ENCODE measurements around the gene PRKD2.
A peak's percentile ranks its signal among the peaks of the same experiment; 100 is the strongest.

The PRKD2 gene

DNA sequence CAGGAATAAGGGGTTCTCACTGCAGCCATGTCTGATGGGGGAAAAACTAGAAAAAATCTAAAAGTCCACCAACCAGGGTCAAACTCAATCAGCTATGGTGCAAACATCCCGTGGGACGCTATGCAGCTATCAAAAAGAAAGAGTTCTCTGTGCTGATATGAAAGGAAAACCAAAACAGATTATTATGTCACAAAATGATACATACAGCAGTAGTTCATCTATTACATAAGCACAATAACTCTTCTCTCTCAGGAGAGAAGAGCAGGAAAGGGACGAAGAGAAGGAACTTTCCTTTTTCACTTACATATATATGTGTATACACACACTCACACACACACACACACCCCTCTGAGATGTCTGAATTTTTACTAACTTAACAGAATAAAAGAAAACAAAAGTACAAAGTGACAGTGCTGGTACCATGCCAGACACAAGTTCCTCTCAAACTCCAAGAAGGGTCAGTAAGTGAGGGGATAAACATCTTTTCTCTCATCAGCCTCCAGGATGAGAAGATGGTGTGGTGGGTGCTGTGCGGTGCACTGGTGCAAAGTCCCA lies 26.1 kb upstream of the PRKD2 start:
- no peak for DNase-seq (ENCODE audit: low read depth in 2 of 2)

GRCh38 chr19:46741447-46741846 lies 24.5 kb upstream of the PRKD2 start:
- no peak for DNase-seq (ENCODE audit: low read depth in 2 of 2)

- DNase-seq (ENCODE audit: low read depth in 2 of 2), result no peak
Measured at GRCh38 chr19:46739290-46739771, 22.4 kb upstream of the PRKD2 start.

- no peak for DNase-seq (ENCODE audit: low read depth in 2 of 2)
Measured at GRCh38 chr19:46737761-46738171, 20.9 kb upstream of the PRKD2 start.

DNA sequence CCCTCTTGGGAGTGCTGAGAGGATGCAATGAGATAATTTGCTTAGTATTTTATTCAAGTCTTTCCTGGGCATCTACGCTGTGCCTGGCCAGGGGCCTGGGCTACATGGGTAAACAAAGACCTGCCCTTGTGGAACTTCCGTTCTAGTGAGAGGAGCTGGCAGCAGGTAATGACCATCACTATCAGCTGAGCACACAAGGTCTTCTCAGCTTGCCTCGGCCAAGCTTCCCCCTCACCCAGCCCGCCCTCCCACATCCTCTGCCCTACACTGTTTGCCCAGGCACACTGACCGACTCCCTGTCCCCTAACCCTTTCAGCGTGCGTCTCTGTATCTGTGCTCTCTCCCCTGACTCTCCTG lies 20.4 kb upstream of the PRKD2 start:
- no peak for DNase-seq (ENCODE audit: low read depth in 2 of 2)

DNA sequence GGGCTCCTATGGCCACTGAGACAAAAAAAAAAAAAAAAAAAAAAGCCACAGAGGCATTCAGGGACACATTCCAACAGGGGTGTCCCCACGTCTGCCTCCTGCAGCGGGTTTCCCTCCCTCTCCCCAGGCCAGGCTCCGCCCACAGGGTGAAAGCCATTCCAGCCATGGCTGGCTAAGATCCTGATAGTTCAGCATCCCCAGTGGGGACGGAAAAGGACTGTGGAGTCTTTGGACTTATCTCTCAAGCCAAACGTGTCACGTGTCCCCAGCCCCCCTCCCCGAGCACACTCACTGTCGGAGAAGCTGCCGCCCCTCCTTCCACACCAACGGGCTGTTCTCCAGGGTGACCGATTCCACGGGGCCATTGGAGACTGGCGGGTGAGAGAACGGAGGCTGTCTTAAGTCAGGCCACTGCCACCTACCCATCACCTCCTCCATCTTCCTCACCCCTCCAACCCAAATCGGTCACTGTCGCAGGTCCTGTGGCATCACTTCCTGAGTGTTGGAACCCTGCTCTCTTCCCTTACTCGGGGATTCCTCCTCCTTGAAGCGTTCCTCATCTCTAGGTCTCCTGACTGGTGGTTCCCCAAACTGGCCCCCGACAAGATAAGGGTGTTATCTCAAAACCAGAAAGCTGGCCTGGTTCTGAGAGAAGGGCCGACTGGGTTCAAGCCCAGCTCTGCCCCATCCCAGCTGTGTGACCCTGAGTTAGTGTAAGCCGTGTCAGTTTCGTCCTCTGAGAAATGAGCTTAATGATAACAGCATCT lies 19.8 kb upstream of the PRKD2 start:
- DNase-seq (ENCODE audit: low read depth in 2 of 2), result no peak

DNA sequence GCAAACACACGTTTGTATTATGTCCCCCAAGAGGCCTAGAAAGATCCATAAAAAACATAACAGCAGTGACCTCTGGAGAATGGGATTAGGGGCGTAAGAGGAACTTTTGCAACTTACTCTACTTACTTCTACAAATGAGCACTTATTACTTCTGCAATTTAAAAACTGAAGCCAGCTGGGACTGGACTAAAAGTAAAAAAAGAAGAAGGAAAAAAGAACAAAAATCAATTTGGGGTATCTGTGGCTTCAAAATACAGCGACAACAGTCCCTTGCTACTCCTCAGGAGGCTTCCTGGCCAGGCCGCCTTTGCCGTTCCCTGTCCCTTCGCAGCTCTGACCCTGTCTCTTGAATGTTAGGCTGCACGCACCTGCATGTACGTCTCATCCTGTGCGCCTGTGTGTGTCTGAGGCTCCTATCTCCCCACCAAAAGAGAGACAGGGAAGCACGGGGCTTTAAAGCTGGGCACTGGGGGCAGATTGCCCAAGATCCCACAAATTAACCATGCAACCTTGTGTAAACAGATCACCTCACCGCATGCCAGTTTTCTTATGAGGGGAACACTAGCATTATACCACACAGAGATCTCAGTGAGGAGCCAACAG lies 16.9 kb upstream of the PRKD2 start:
- no peak for DNase-seq (ENCODE audit: low read depth in 2 of 2)

DNA sequence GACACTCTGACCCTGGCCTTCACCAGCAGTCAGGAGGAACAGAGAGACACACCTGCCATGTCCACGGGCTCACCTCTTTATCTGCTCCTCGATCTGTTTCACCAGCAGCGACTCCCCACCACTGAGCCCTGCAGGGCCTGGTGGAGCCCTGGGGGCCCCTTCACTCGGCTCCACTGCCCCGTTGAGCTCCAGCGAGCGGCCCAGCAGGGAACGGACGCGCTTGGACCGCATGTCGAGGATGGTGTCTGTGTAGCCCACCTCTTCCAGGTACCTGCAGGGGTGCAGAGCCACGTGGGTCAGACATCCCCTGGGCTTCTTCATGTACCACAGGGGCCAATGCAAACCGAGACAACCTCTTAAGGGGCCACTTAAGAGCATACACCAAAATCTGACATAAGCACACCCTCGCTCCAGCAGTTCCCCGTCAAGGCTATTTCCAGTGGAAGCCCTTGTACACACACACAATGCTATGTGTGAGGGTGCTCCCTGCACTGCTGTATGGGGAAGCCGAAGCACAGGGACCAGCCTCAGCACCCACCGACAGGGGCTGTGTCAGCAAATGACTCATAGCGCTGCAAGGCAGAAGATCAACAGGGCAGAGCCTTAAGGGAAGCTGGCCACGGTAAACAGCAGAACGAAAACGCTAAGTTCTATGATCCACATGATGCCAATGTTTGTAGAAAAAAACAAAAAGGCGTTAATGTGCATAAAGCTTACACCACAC lies 16.2 kb upstream of the PRKD2 start:
- DNase-seq (ENCODE audit: low read depth in 2 of 2), result no peak

DNA sequence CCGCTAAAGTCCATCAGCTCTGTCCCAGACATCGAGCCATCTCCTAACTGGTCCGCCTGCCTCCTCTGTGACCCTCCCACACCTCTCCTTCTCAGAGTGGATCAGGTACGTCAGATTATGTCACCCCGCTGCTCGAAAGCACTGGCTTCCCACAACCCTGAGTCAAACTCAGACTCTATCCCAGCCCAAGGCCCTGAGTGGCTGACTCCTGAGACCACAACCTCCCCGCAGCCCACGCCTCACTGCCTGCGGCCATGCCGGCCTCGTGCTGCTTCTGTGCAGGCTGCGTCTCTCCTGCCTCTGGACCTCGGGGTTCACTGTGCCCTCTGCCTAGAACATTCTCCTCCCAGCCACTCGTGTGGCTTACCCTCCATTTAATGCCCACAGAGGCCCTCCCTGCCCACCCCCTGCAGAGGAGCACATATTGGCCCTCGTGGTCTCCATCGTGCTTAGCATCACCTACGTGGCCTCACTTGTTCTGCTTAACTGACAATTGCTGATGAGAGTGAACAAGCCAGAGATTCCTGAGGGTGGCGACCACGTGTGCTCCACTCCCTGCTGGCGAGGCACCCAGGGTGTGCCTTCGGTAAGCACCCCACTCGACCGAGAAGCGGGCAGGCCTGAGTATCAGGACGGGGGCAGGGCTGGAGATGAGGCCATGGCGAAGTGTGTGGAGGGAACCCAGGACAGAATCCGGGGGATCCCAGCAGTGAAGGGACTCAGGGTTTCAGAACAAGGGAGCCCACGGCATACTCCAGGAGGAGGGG lies 15.4 kb upstream of the PRKD2 start:
- DNase-seq (ENCODE audit: low read depth in 2 of 2), result no peak

- no peak for DNase-seq (ENCODE audit: low read depth in 2 of 2)
Measured at GRCh38 chr19:46731584-46731983, 14.7 kb upstream of the PRKD2 start.

DNA sequence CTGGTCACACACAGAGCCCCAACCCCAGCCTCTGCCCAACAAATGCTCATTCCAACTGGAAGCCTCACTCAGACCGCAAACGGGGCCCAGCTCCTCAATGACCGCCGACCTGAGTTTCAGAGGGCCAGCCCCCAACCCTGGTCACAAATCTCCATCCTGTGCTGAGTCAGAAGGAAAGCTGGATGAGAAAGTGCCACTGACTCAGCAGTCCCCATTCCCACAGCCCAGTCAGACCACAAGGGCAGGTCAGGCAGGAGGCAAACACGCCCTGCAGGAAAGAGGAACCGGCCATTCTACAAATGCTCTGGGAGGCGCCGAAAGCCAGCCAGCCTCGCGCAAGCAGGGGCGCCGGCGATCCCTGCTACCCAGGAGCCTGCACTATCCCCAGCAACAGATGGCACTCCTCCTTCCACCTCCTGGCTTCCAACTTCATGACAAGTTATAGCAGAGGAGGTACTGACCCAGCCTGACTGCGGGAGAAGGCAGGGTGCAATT lies 14.1 kb upstream of the PRKD2 start:
- no peak for DNase-seq (ENCODE audit: low read depth in 2 of 2)

- DNase-seq (ENCODE audit: low read depth in 2 of 2), result no peak
Measured at GRCh38 chr19:46730595-46730994, 13.7 kb upstream of the PRKD2 start.

DNA sequence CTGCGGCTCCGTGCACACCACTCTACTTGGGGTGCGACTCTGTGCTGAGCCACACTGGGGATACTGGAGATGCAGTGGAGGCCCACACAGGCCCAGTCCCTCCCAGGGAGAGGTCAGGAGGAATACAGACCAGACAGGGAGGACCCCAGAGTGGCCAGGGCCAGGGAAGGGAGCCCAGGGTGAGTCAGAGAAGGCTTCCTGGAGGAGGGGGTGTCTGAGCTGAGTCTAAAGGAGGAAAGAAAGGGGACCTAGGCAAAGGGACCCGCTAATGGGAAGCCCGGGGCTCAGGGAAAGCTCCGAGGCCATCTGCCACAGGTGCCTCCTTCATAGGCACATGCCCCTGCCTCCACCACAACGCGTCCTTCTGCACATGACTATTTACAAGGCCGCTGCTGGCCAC lies 13.3 kb upstream of the PRKD2 start:
- DNase-seq (ENCODE audit: low read depth in 2 of 2), result no peak

GRCh38 chr19:46729696-46730095 lies 12.8 kb upstream of the PRKD2 start:
- DNase-seq (ENCODE audit: low read depth in 2 of 2), result no peak

- peak; percentile 52 to 70 for DNase-seq (ENCODE audit: low read depth in 2 of 2)
Measured at GRCh38 chr19:46728693-46729339, 11.9 kb upstream of the PRKD2 start.

DNA sequence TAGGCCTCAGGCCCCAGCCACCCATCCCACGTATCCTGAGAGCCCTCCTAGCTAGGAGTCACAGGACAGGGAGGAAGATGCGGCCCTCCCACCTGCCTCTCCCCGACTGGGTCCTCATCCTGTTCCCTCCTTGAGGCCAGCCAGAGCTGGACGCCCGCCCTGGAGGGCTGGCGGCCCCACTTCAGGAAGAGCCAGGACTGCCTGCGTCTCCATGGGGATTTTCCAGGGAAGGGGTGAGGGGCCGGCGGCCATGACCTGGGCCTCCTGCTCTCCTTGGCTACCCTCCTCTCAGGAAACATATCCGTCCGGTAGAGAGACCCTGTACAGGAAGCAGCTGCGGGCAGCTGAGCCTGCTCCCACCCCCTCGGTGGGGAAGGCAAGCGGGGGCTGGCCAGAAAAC lies 11.3 kb upstream of the PRKD2 start:
- no peak for DNase-seq (ENCODE audit: low read depth in 2 of 2)

- DNase-seq (ENCODE audit: low read depth in 2 of 2), result no peak
Measured at GRCh38 chr19:46727757-46728156, 10.8 kb upstream of the PRKD2 start.

GRCh38 chr19:46726971-46727501 lies 10.1 kb upstream of the PRKD2 start:
- no peak for DNase-seq (ENCODE audit: low read depth in 2 of 2)

DNA sequence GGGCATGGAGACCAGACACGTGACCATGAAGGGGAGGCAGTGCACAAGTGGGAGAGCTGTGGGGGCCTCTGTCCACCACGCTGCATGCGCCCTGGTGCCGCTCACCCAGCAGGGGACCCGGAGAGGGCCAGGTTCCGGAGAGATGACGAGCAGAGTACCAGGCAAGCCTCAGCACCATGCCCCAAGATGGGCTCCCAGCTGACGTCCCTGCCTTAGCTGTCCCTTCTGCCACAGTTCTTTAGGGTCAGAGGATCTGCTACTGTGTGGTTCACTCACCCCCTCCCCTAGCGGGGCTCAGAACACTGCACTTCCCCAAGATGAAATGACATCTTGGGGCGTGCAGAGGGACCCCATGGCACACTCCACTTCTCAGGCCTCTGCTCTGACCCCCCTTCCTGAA lies 9.6 kb upstream of the PRKD2 start:
- DNase-seq (ENCODE audit: low read depth in 2 of 2), result no peak

DNA sequence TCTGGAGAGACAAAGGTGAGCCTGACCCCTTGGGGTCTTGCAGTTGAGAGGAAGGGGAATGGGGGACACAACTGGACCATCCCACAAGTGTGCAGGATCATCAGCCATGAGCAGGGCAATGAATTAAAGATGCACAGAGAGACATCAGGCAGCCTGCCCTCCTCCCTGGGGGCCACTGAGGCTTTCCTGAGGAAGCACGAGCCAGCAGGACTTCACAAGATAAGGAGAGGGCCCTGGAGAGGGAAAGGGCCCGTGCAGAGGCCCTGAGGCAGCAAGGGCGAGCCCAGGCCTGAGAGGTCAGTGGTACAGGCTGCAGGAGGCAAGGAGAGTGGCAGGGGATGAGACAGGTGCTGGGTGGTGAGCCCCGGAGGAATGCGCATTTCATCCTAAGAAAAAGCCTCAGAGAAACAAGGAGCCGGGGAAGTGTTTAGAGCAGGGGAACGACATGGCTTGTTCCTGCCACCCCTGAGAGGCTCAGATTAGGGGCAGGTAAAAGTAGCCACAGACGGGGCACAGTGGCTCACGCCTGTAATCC lies 9.0 kb upstream of the PRKD2 start:
- DNase-seq (ENCODE audit: low read depth in 2 of 2), result no peak

Data from stimulated activated CD4-positive, alpha-beta T cell treated with anti-CD3 and anti-CD28 coated beads, Interleukin-12 subunit alpha, Interleukin-12 subunit beta, amount 100 ng/mL, for 24 hours (primary cell).